Mesothelial cell of epicardium (in vitro differentiated cells): ENCODE results near the gene PTK6. TPM values are rescaled to one million over a fixed set of nuclear protein-coding genes. Genes with fewer than 3 reads are reported as not detected.
"Not testable (repeated sequence)": the region's sequence is repeated elsewhere in the genome, so short reads cannot be mapped to it uniquely, and the experiment has no call there.

Source experiments
- DNase-seq, 2 experiments: peaks; one replicate each; pipeline ENCODE4 v3.0.0; 2021; ENCODE audit warnings: low spot score in 2 of 2; ENCODE audit not compliant: unreplicated experiment in 2 of 2
- H3K27ac Mint-ChIP-seq: 2 replicates; pipeline ENCODE4 v1.8.0; 2021; ENCODE audit warnings: mixed read lengths
- H3K27me3 Mint-ChIP-seq: 2 replicates; pipeline ENCODE4 v1.8.0; 2021; ENCODE audit warnings: low read depth, mixed read lengths
- H3K36me3 Mint-ChIP-seq: 2 replicates; pipeline ENCODE4 v1.8.0; 2021; ENCODE audit warnings: mixed read lengths
- H3K4me1 Mint-ChIP-seq: 2 replicates; pipeline ENCODE4 v1.8.0; 2021; ENCODE audit warnings: mixed read lengths
- H3K4me3 Mint-ChIP-seq: 2 replicates; pipeline ENCODE4 v1.8.0; 2021; ENCODE audit warnings: mild to moderate bottlenecking, moderate library complexity, mixed read lengths
- H3K9me3 Mint-ChIP-seq: 2 replicates; pipeline ENCODE4 v1.8.0; 2021; ENCODE audit warnings: mixed read lengths
- CTCF ChIP-seq: fragments of 200-600 bp; sonication (generic); IDR thresholded peaks from one replicate; pipeline ENCODE4 v1.5.0; 2021; ENCODE audit warnings: antibody characterized with exemption; ENCODE audit not compliant: unreplicated experiment
- total RNA-seq: library from RNA; stranded (reverse); gene quantifications from 3 replicates; pipeline ENCODE4 v1.2.1, GENCODE V29; 2021

The PTK6 gene
- total RNA-seq, 1 donor from 2014 or later = 0.11 TPM

DNA sequence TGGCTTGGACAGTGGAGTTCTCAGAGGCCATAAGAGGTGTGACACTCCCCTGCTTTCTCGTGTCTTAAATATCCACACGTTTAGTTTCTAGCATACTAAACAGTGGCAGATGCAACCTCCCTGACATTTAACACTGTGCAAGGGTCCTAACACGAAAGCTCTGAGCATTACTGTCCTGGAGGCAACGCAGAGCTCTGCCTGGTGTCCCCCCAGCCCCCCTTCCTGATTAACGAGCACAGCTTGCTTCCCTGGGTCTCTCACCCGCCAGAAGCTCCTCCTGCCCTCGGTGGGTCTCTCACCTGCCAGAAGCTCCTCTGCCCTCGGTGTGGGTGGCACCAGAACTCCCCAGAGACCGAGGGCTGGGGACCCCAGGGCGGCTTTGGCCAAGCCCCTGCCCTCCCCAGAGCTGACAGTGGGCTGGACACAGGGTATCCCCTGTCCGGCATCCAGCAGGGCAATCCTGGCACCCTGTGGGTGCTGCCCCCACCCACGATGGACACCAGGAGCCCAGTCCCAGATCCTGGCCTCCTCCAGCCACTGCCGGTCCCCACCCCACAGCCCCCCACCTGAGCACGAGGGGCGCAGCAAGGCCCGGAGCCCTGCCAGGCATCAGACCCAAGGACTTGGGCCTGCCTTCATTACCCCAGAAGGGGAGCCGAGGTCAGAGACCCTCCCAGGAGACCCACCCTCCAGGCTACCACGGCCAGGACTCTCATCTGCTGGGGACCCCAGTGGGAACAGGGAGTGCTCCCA, 52.3 kb downstream of the PTK6 start:
- Mint-ChIP-seq H3K36me3 (no peaks in the 10 kb centered on the region), H3K27me3 (peaks cover 63% of the 10 kb centered on the region), H3K4me3 (no peak overlapping the region), H3K4me1 (peaks cover 7% of the 10 kb centered on the region), H3K27ac (no peak overlapping the region), H3K9me3 (no peaks in the 10 kb centered on the region)
- DNase-seq = no peak
- TF ChIP-seq CTCF = no peak

- H3K4me1 Mint-ChIP-seq = peaks cover 7% of the 10 kb centered on the region
- H3K36me3 Mint-ChIP-seq = no peaks in the 10 kb centered on the region
- no peak overlapping the region for H3K27ac Mint-ChIP-seq
- H3K4me3 Mint-ChIP-seq = no peak overlapping the region
- DNase-seq = no peak
- TF ChIP-seq CTCF = no peak
- H3K9me3 Mint-ChIP-seq = no peaks in the 10 kb centered on the region
- H3K27me3 Mint-ChIP-seq = peaks cover 61% of the 10 kb centered on the region
These were observed 52.9 kb downstream of the PTK6 start for GRCh38 chr20:63484236-63484635.

DNA sequence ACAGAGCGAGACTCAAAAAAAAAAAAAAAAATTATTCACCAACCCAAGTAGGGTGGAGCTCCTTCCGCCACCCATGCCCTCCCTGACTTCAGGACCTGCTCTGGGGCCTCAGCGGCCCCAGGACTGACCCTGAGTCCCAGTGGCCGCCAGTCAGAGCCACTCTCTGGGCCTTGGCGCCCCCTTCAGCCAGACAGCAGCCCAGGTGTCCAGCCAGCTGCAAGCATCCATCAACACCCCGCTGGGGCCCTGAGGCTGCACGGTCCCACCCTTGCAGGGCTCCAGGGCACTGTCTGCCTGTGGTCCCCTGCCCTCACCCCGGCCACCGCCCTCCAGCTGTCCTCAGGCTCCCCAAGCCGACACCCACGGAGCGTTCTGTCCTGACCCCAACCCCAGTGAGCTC, 53.3 kb downstream of the PTK6 start:
- Mint-ChIP-seq H3K27ac (no peak overlapping the region), H3K4me3 (no peak overlapping the region), H3K27me3 (peaks cover 59% of the 10 kb centered on the region), H3K36me3 (no peaks in the 10 kb centered on the region), H3K4me1 (peaks cover 7% of the 10 kb centered on the region), H3K9me3 (no peaks in the 10 kb centered on the region)
- DNase-seq = no peak
- no peak for TF ChIP-seq CTCF

DNA sequence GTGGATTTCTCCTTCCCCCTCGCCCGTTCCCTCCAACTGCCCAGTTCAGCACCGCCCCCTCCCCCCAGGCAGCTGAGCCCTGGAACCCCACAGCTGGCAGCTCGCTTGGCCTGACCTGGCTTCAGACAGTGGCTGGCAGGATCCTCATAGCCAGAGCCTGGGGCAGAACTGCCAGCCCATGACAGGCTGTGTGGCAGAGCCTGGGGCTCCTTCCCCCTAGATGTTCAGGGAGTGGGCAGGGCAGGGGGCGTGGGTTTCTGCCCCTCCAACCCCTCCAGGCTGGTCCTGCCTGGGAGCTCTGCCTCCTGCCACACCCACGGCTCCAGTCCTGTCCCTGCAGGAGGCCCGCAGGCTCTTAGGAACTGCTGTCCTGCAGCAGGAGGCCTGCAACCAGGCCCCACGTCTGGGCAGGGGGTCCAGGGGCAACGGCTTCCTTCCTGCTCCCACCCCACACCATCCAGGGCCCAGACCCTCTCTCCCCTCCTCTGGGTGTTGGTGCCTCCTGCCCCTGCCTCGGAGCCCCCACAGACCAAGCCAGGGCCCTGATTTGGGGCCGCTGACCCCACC, 55.1 kb downstream of the PTK6 start:
- Mint-ChIP-seq H3K27ac (no peak overlapping the region), H3K9me3 (no peaks in the 10 kb centered on the region), H3K27me3 (peaks cover 65% of the 10 kb centered on the region), H3K4me1 (peaks cover 10% of the 10 kb centered on the region), H3K4me3 (no peak overlapping the region), H3K36me3 (no peaks in the 10 kb centered on the region)
- no peak for TF ChIP-seq CTCF
- no peak for DNase-seq

DNA sequence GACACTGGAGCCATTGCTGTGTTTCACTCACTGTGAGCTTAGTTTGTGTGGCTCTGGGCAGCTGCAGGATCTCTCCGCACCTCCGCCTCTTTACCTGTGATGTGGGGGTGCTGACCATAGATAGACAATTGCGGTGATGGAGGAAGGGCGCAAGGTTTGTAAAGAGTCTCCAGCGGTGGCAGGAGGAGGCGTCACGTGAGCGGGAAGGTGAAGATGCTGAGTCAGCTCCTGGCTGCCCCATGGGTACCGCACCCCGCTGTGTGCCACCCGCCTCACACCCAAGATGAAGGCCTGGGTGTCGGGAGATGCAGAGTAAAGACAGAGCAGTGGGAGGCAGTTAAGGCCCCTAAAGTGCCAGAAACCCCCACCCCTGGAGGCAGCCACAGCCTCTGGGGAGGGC, 55.7 kb downstream of the PTK6 start:
- Mint-ChIP-seq H3K4me1 (peaks cover 10% of the 10 kb centered on the region), H3K27me3 (peaks cover 70% of the 10 kb centered on the region), H3K27ac (no peak overlapping the region), H3K36me3 (no peaks in the 10 kb centered on the region), H3K4me3 (no peak overlapping the region), H3K9me3 (no peaks in the 10 kb centered on the region)
- TF ChIP-seq CTCF = no peak
- DNase-seq = no peak

- H3K36me3 Mint-ChIP-seq, H3K27ac Mint-ChIP-seq, DNase-seq, H3K9me3 Mint-ChIP-seq, H3K4me3 Mint-ChIP-seq: not testable (repeated sequence)
- H3K4me1 Mint-ChIP-seq = peaks cover 10% of the 10 kb centered on the region
- peaks cover 75% of the 10 kb centered on the region for H3K27me3 Mint-ChIP-seq
These were observed 57.3 kb downstream of the PTK6 start for GRCh38 chr20:63479695-63480419.
